Limb (tissue), 2 donors: ENCODE data around the gene FAIM2.

Source experiments
- DNase-seq, 2 donors: peaks; one replicate each; pipeline ENCODE4 v3.0.0-alpha.2; 2016; ENCODE audit errors: extremely low spot score in 2 of 2

FAIM2 gene

GRCh38 chr12:49895773-49896172 lies 7.9 kb downstream of the FAIM2 start:
- no peak for DNase-seq

DNA sequence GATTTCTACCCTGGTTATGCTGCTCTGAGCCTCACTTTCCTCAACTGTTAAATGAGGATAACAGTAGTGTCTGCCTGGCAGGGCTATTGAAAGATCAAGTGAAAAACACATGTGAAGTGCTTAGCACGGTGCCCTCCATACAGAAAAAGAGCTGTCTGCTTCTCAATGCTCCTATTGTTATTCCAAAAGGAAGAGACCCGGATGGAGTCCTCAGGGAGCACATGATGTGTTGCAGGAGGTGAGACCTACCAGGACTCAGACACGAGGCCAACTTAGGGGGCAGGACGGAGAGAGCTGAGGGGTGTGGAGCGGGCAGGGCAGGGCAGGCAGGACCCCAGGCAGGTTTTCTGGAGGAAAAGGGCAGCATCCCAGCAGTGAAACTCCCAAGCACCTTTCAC lies 8.9 kb downstream of the FAIM2 start:
- DNase-seq = no peak

DNA sequence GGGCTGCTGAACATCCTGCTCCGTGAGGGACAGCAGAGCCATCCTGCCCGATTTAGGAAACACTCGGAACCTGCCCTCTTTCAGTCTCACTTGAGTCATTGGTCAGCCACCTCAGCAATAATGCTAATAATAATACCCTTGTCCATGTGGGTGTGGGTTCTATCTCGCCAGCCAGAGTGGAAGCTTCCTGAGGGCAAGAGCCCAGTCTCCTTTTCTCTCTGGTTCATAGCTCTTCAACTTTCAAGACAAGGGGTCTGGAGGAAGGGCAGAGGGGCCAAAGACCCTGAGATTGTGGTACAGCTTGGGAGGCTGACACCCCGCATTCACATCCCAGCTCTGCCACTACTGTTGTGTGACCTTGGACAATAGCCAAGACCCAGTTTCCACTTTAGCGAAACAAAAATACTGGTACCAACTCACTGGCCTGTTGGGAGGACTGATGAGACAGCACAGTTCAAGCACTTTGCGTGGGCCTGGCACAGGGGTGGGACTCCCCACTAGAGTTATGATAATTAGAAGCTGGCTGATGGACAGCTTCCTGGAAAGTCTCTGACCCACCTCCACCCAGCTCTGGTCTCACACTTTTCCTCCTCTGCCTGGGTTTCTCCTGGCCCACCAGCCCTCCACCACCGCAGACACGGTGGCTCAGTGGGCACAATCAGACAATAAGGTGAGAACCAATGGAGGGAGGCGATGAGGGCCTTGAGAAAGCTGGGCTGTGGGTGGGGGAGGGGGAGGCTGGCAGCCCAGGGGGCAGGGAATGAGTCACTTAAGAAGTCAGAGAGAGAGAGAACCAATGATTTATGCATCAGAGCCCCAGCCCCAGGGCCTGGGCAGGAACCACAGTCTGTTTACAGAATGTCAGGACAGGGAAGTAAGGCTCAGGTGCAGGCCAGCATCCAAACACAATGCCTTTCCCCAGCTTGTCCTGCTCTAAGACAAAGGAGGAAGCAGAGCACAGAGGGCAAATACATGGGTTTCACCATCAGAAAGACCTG lies 9.6 kb downstream of the FAIM2 start:
- no peak for DNase-seq

DNA sequence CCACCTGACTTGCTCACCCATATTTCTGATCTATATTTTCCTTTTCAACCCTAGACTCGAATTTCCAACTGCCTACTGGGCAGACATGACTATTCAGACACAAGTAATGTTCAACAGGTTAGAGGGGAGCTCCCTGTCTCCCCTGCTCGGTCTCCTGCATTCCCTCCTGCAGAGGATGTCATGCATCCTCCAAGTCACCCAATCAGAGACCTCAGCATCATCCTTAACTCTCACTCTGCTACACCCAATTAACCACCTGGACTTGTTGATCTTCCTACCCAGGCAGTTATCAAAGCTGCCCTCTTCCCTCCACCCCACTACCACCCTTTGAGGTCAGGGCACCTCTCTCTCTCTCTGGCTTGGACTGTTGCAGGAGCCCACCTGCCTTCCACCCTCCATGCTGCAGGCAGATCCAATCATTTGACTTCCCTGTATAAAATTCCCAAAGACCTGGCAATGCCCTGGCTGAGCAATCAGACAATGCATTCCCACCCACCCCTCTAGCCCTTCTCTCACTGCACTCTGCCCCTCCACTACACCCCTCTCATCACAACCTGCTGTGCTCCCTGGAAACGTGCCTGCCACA lies 10.9 kb downstream of the FAIM2 start:
- DNase-seq = no peak

- DNase-seq = no peak
These were observed 11.5 kb downstream of the FAIM2 start for GRCh38 chr12:49892084-49892731.

GRCh38 chr12:49891476-49891875 lies 12.2 kb downstream of the FAIM2 start:
- DNase-seq = no peak

DNA sequence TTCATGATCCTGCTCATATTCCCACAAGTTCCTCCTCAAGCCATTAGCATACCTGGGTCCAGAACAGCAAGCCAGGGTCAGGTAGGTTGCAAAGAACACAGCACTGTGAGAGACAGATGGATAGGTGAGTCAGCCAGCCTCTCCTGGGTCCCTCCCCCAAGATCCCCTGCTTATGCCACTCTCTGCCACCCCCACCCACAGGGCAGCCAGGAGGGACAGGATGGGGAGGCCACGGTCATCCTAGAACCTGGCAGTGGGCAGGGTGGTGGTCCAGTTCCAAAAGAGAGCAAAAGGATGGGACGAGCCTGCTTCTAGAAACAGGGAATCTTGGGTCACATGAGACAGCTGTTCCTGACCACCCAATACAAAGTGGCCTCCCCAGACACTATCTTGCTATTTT lies 12.7 kb downstream of the FAIM2 start:
- DNase-seq = no peak

DNA sequence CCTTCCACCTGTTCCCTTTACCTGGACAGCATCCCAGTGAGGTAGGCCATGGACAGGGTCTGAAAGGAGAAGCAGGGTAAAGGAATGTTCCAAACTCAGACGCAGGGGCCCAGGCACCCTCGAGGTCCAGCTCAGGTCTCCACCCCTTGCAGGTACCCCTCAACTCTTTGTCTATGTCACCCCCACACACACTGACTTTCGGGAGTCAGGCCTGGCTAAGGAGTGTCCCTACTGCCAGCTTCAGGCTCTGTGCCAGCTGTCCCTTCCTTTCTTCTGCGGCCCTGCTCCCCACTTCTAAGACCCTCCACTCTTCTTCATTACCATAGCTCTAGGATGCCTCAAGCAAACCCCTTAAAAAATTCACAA lies 13.6 kb downstream of the FAIM2 start:
- DNase-seq = no peak

- DNase-seq = no peak
These were observed 14.2 kb downstream of the FAIM2 start for GRCh38 chr12:49889361-49890095.

DNA sequence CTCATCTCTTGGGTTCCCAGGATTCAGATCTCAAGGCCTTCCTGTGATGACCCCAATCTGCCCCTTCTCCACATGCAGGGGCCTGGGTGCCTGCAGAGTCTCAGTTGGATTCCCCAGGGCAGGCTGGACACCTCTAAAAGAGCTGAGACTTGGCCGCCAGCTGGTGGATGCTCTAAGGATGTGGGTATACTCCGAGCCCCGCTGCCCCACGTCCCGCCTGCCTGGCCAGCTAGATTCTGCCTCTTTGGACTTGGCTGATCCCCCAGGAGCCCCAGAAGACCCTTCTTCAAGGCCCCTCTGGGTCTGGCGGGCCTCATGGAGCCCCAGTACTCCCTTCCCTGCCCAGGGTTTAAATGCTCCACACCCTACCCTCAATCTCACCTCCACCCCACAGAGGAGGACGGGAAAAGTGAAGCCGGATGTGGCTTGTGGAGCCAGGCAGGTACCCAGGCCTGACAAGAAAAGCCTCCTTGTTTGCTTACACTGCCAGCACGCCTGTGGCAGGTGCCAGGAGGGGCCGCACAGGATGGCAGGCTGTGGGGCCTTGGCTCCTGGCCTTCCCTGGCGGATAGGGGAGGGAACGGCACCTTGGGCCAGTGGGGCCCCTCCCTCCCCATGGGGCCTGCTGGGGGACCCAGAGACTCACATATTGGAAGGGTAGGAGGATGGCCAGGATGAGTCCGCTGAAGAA lies 15.1 kb downstream of the FAIM2 start:
- no peak for DNase-seq

DNA sequence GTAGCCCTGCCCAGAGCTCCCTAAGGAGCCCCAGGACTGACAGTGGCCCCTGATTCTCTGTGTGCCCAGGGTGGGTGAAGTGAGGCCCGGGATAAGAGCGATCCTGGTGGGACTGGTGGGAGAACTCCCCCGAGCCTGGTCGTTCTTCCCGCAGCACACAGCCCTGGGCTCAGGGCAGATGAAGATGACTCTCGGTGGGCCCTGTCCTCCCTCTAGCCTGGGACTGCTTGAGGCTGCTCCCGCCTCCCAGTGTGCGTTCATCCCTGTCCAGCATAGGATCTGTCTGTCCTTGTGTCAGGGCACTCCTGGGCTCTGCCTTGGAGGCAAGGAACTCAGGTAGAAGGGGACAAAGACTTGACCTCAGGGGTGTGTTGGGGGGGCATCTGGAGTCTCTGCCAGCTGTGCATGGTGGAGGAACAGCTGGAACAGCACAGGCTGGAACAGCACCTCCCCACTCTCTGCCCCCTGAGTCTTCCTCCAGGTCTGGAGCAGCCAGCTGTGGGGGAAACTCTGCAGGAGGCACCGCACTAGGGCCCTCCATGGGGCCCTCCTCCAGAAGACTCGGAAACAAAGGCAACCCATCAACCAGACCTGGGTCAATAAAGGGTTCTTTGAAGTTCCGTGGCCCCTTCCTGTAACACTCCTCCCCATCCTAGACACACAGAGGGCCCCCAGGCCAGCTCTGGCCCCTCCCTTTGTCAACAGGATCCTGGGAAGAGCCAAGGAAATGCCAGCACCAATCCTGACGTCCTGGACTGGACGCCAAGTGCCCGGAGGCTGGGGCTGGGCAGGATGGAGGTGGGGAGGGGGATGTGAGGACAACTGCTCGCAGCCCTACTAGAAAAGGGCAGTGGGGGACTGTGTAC lies 15.9 kb downstream of the FAIM2 start:
- DNase-seq = no peak

- DNase-seq = no peak
These were observed 16.6 kb downstream of the FAIM2 start for GRCh38 chr12:49887091-49887490.

DNA sequence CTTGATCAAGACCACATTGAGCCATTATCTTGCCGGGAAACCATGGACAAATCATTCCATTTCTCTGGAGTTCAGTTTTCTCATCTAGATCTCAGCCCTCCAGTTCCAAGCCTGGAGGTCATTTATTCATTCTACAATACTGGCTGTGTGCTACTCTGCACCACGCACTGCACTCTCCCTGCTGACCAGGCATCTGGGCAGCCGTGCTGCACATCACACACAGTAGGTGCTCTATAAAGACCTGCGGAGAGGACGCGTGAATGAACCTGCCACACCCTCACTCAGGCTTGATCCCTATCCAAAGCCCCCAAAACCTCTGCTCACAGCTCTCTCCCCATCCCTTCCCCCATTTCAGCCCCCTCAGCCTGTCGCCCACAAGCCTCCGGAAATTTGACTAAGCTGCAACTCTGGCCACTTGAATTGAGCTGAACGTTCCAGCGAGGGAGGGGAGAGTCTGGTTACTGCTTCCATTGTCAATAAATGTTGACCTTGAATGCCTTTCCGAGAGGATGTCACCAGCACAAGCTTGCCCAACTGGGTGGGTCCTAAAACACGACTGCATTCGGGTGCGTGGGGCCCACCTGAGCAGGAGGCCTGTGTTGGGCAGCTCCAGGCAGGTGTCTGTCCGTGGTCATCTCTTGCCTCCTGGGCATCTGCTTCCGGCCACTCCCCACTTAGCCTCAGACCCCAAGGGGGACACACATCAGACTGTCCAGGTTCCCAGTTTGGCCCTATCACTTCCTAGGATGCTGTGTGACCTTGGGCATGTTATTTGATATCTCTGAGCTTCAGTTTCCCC lies 17.8 kb downstream of the FAIM2 start:
- DNase-seq = no peak

DNA sequence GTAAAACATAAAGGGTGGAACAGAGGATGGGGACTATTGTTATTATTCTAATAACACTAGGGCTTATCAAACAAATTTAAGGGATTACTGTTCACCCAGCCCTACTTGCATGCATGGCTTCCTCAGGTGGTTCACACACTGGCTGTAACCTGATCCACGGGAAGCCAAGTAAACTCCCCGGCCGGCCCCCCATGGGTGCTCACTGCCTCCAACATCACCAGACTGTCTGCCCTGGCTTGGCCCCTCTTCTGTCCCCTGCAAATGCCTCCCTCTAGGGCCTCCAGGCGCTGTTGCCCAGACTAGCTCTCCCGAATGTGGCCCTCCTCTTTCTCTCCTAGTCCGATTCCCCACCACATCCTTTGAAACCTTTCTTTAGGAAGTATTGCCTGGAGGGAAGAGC lies 18.6 kb downstream of the FAIM2 start:
- no peak for DNase-seq

DNA sequence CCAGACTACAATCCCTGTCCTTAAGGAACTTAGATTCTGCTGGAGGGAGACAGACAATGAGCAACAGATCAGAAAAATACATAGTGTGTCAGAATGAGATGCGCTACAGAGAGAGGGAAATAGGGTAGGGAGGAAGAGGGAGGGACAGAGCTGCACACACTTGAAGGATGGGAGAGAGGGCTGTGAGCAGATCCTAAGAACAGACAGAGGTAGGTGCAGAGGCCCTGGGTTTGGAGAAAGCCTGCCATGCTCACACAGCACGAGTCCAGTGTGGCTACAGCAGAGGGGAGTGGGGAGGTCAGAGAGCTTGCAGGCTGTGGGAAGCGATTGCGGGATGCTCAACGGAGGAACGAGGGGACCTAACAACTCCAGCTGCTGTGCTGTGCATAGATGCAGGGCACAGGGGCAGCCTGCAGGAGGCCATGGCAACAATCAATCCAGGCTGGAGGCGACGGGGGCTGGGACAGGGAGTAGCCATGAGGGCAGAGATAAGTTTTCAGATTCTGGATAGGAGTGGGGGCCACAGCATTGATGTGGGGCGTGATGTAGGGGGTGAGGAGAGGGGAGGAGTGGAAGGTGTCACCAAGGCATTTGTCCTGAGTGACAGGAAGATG lies 20.7 kb downstream of the FAIM2 start:
- no peak for DNase-seq

DNA sequence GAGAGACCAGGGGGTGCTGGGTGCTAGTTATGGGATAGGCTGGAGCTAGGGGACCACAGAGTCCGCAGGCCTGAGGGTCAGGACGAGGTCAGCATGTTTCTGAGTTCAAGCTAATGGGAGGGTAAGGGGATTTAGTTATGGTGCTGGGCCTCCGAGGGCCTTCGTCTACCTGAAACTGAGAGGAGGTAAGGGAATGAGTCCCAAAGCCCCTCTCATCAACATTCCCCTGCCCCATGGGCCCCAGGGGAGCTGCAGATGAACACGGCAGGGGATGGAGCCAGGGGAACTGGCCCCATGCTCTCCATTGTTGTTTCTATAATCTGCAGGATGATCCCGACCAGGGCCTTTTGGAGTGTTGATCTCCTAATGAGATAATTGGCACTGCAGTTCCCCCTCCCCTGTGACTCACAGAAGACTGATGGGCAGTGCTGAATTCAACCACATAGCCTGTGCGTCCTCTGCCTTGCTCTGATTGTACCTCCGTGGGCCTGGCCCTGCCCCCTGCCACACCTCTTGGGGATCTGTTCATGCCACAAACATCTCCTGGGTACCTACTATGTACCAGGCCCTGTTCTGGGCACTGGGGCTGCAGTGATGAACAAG lies 21.4 kb downstream of the FAIM2 start:
- no peak for DNase-seq

- no peak for DNase-seq
These were observed 22.1 kb downstream of the FAIM2 start for GRCh38 chr12:49881415-49882247.
